K562 (cell line): ENCODE measurements around the gene SCARF1. TPM values are rescaled to one million over a fixed set of nuclear protein-coding genes. Genes with fewer than 3 reads are reported as not detected.

Experiments
- ATAC-seq: fragments of 200-7000 bp; cut with Tn5 transposase; 3 replicates; pipeline ENCODE4 v1.9.1; 2020; ENCODE audit warnings: moderate library complexity
- BruUV-seq: library from RNA; stranded (reverse); fragments of 400-500 nt; replicated peaks from 2 replicates; lab custom pipeline; 2021; lab: Mats Ljungman, UMichigan
- CTCF ChIA-PET: fragments of 300-600 bp; formaldehyde crosslinking; extraction: SDS; loops from one replicate; lab custom pipeline; 2021; ENCODE audit warnings: low intra/inter-chr PET ratio; lab: Yijun Ruan, JAX
- POLR2A ChIA-PET: fragments of 300-600, 350-650 bp; sonication (Branson Sonifier 250); formaldehyde crosslinking; extraction: SDS; loops from one replicate; lab custom pipeline; 2021; ENCODE audit warnings: antibody characterized with exemption, inconsistent platforms; lab: Yijun Ruan, JAX
- DNase-seq, 4 experiments: peaks; one replicate each; pipeline versions ENCODE4 v3.0.0 to v3.0.0-alpha.2; 2011 to 2018; ENCODE audit warnings: low spot score in 3 of 4, mixed read lengths in 3 of 4; ENCODE audit errors: extremely low read depth in 1 of 4
- FAIRE-seq: peaks from 2 replicates; lab custom pipeline; 2011; peaks lifted over from hg19 to GRCh38; lab: Jason Lieb, UNC
- H2AFZ ChIP-seq: 2 replicates; pipeline ENCODE4 v1.6.0; 2011; ENCODE audit warnings: low read depth, low read length, control low read depth, inconsistent platforms
- H3K27ac ChIP-seq: fragments of 200-600 bp; 3 replicates; pipeline ENCODE4 v1.8.0; 2011; ENCODE audit warnings: low read depth, mild to moderate bottlenecking, control low read depth, inconsistent platforms, low read length, moderate library complexity, mixed read lengths; ENCODE audit errors: extremely low read depth
- H3K27me3 ChIP-seq, 2 experiments: fragments of 300-600 bp in 1 of 2; 2 replicates in 1 of 2; 3 replicates in 1 of 2; pipeline versions ENCODE4 v1.6.0 to v1.8.0; 2011; ENCODE audit warnings: inconsistent platforms in 2 of 2, low read length in 2 of 2, mild to moderate bottlenecking in 1 of 2, mixed read lengths in 1 of 2, moderate library complexity in 1 of 2; ENCODE audit not compliant: control insufficient read depth in 2 of 2, insufficient read depth in 2 of 2
- H3K36me3 ChIP-seq: fragments of 300-600 bp; 3 replicates; pipeline ENCODE4 v1.8.0; 2011; ENCODE audit warnings: mild to moderate bottlenecking, low read length, inconsistent platforms; ENCODE audit not compliant: control insufficient read depth, insufficient read depth
- H3K4me1 ChIP-seq, 2 experiments: fragments of 200-600 bp in 1 of 2; replicated peaks in 1 of 2; 2 replicates in 1 of 2; 3 replicates in 1 of 2; pipeline versions ENCODE4 v1.5.1 to v1.8.0; 2011; ENCODE audit warnings: inconsistent platforms in 2 of 2, low read length in 2 of 2, mild to moderate bottlenecking in 1 of 2, mixed read lengths in 1 of 2, moderate library complexity in 1 of 2; ENCODE audit not compliant: control insufficient read depth in 2 of 2, insufficient read depth in 2 of 2
- H3K4me2 ChIP-seq: 2 replicates; pipeline ENCODE4 v1.6.1; 2011; ENCODE audit warnings: low read length, control low read depth, inconsistent platforms, mixed read lengths; ENCODE audit not compliant: insufficient read depth
- H3K4me3 ChIP-seq: fragments of 200-600 bp; sonication (generic), shearing (Covaris generic); 2 replicates; pipeline ENCODE4 v1.5.1; 2016; ENCODE audit warnings: control low read depth, inconsistent platforms
- H3K79me2 ChIP-seq: fragments of 200-600 bp; 3 replicates; pipeline ENCODE4 v1.8.0; 2011; ENCODE audit warnings: low read length, inconsistent platforms; ENCODE audit not compliant: control insufficient read depth, insufficient read depth
- H3K9ac ChIP-seq, 2 experiments: 2 replicates each; pipeline versions ENCODE4 v1.6.0 to v1.6.1; 2011; ENCODE audit warnings: low read depth in 2 of 2, low read length in 2 of 2, control low read depth in 1 of 2, inconsistent platforms in 1 of 2, mild to moderate bottlenecking in 1 of 2, mixed read lengths in 1 of 2; ENCODE audit not compliant: insufficient read depth in 1 of 2
- H3K9me1 ChIP-seq: one replicate; pipeline ENCODE4 v1.6.0; 2011; ENCODE audit warnings: inconsistent platforms, mild to moderate bottlenecking, low read length, moderate library complexity; ENCODE audit not compliant: control insufficient read depth, insufficient read depth
- H3K9me3 ChIP-seq: replicated peaks from 2 replicates; pipeline ENCODE4 v1.5.1; 2011; ENCODE audit warnings: low read depth, low read length, inconsistent platforms; ENCODE audit not compliant: control insufficient read depth, insufficient read depth
- H4K20me1 ChIP-seq: replicated peaks from 2 replicates; pipeline ENCODE4 v1.6.1; 2011; ENCODE audit warnings: low read length, inconsistent platforms, mixed read lengths; ENCODE audit not compliant: control insufficient read depth, insufficient read depth
- GABPB1 ChIP-seq: sonication (generic); formaldehyde crosslinking; IDR thresholded peaks from 2 replicates; pipeline ENCODE4 v1.8.0; 2022; ENCODE audit warnings: mild to moderate bottlenecking, missing genetic modification reagents
- POLR2G ChIP-seq: fragments of 200-400 bp; formaldehyde crosslinking; IDR thresholded peaks from 2 replicates; pipeline ENCODE4 v1.6.1; 2017; ENCODE audit warnings: low read depth, mild to moderate bottlenecking, antibody characterized with exemption, low read length, moderate library complexity
- VEZF1 ChIP-seq: fragments of 200-800 bp; sonication (Bioruptor generic); IDR thresholded peaks from 2 replicates; pipeline ENCODE4 v1.6.1; 2017; ENCODE audit warnings: missing genetic modification characterization, missing compliant biosample characterization
- ZNF280B ChIP-seq: fragments of 250-450 bp; sonication (Bioruptor Pico); IDR thresholded peaks from 2 replicates; pipeline ENCODE4 v1.5.1; 2021; ENCODE audit warnings: mild to moderate bottlenecking
- WGBS: fragments of 100-300 bp; shearing (Covaris generic); methylation state at CpG from one replicate; pipeline ENCODE4 v1.1.6; 2016; ENCODE audit warnings: low coverage, mixed read lengths; ENCODE audit not compliant: insufficient coverage; ENCODE audit errors: missing lambda C conversion rate; 5-methylcytosine and 5-hydroxymethylcytosine counted together
- in situ Hi-C: fragments of 300-500 bp; cut with MboI; formaldehyde crosslinking; loops from 4 replicates; pipeline ENCODE4 v1.15.0; 2018; ENCODE audit warnings: inconsistent platforms, mixed read lengths
- intact Hi-C: fragments of 100-400 bp; cut with micrococcal nuclease; formaldehyde crosslinking; loops from 2 replicates; pipeline ENCODE4 v1.14.2; 2022
- polyA plus RNA-seq, 8 experiments: library from polyadenylated mRNA; depleted of rRNA in 4 of 8; stranded (reverse) in 5 of 8; unstranded in 3 of 8; fragments of >200 nt; fragmentation: Nextera tagmentation in 2 of 8; fragmentation: Illumina TruSeq in 1 of 8; extraction: Ambion mirVana in 2 of 8; extraction: Trizol in 1 of 8; gene quantifications; 2 replicates each; pipeline versions ENCODE4 v1.2.1 to v1.2.3, GENCODE V29; 2011 to 2014; ENCODE audit warnings: inconsistent platforms in 1 of 8, missing spikeins in 1 of 8
- total RNA-seq, 7 experiments: library from RNA; depleted of rRNA in 6 of 7; stranded (reverse); fragments of >200 nt in 6 of 7; fragmentation: Illumina TruSeq in 2 of 7; extraction: Trizol in 2 of 7; gene quantifications; 2 replicates each; pipeline versions ENCODE4 v1.2.1 to v1.2.3, GENCODE V29; 2011 to 2021; ENCODE audit warnings: low replicate concordance in 1 of 7
- TF ChIP-seq, protein P1 (sequence below): sonication (generic); formaldehyde crosslinking; IDR thresholded peaks from 2 replicates; pipeline ENCODE4 v1.8.1; 2023; ENCODE audit warnings: mild to moderate bottlenecking, missing genetic modification reagents

SCARF1 gene
- total and polyA plus RNA-seq, 9 of the 15 experiments (the other 6 are each of a cell fraction or from before 2014, with no cell fraction given) = 0.04 to 2.1 (median 0.63) TPM

- no peaks in the 10 kb centered on the region for H3K9me1 ChIP-seq
- TF ChIP-seq VEZF1 (peak; percentile 26; the same call in 1 of the 2 replicates), ZNF280B (CRISPR knock-in tag) (no peak), POLR2G (peak; percentile 46), GABPB1 (CRISPR knock-in tag) (no peak)
- TF ChIP-seq, protein P1, sequence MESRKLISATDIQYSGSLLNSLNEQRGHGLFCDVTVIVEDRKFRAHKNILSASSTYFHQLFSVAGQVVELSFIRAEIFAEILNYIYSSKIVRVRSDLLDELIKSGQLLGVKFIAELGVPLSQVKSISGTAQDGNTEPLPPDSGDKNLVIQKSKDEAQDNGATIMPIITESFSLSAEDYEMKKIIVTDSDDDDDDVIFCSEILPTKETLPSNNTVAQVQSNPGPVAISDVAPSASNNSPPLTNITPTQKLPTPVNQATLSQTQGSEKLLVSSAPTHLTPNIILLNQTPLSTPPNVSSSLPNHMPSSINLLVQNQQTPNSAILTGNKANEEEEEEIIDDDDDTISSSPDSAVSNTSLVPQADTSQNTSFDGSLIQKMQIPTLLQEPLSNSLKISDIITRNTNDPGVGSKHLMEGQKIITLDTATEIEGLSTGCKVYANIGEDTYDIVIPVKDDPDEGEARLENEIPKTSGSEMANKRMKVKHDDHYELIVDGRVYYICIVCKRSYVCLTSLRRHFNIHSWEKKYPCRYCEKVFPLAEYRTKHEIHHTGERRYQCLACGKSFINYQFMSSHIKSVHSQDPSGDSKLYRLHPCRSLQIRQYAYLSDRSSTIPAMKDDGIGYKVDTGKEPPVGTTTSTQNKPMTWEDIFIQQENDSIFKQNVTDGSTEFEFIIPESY (CRISPR knock-in tag) = 0 out of 2 replicates have a peak, but pooled peaks have one; percentile 27
- H3K4me3 ChIP-seq = no peak overlapping the region
- in situ Hi-C loops (no loop called here), intact Hi-C loops (no loop called here)
- FAIRE-seq (no peak), DNase-seq (no peak), ATAC-seq (no peak)
- peaks cover 9% of the 10 kb centered on the region; the same call in 2 of the 3 replicates for H3K79me2 ChIP-seq
- no peak overlapping the region for H3K9ac ChIP-seq
- no peak overlapping the region for H3K4me2 ChIP-seq
- 86% methylated on average over 25 of the region's 90 CpGs for WGBS
- BruUV-seq = no TSS peak
- no peak overlapping the region for H2AFZ ChIP-seq
- no peaks in the 10 kb centered on the region for H3K9me3 ChIP-seq
- ChIA-PET CTCF (no interaction called here), POLR2A (interaction anchor here (0.5 to 1.0 kb wide), 2 partner anchors 110 to 165 kb away, joined by 3 to 4 read pairs; no protein-coding TSS in a partner anchor)
- no peaks in the 10 kb centered on the region for H3K27me3 ChIP-seq
- H3K4me1 ChIP-seq = peaks cover 4 to 60% of the 10 kb centered on the region in 2 experiments; a peak in 3 of 5 replicates
- H3K27ac ChIP-seq = no peak overlapping the region
- peaks cover 21% of the 10 kb centered on the region; the same call in 1 of the 3 replicates for H3K36me3 ChIP-seq
- 0 out of 2 replicates have a peak, but pooled peaks cover 2% of the 10 kb centered on the region for H4K20me1 ChIP-seq
Measured at GRCh38 chr17:1643293-1643998, 2.1 kb downstream of the SCARF1 start.
